DOHH2 (cell line): ENCODE measurements around the gene FAM78A.

Experiments used
- H3F3A ChIP-seq: fragments of 200-600 bp; sonication (generic), shearing (Covaris generic); 2 replicates; pipeline ENCODE4 v1.6.0; 2016; ENCODE audit warnings: antibody characterized with exemption, mild to moderate bottlenecking; ENCODE audit not compliant: control insufficient read depth, insufficient read depth
- H3K27ac ChIP-seq: fragments of 200-600 bp; sonication (generic); 2 replicates; pipeline ENCODE4 v1.5.1; 2014; ENCODE audit warnings: low read depth, mild to moderate bottlenecking, low read length, moderate library complexity
- H3K27me3 ChIP-seq: fragments of 200-600 bp; sonication (generic); 2 replicates; pipeline ENCODE4 v1.6.1; 2014; ENCODE audit warnings: mild to moderate bottlenecking, low read length, mixed read lengths; ENCODE audit not compliant: control insufficient read depth
- H3K36me3 ChIP-seq: fragments of 200-600 bp; sonication (generic); 2 replicates; pipeline ENCODE4 v1.6.1; 2014; ENCODE audit warnings: mild to moderate bottlenecking, low read length, moderate library complexity, mixed read lengths; ENCODE audit not compliant: control insufficient read depth
- H3K4me1 ChIP-seq: fragments of 200-600 bp; sonication (generic); 2 replicates; pipeline ENCODE4 v1.6.1; 2014; ENCODE audit warnings: mild to moderate bottlenecking, low read length, mixed read lengths; ENCODE audit not compliant: control insufficient read depth
- H3K4me2 ChIP-seq: fragments of 200-600 bp; sonication (generic); 2 replicates; pipeline ENCODE4 v1.6.0; 2014; ENCODE audit warnings: mild to moderate bottlenecking, low read length, moderate library complexity
- H3K4me3 ChIP-seq: fragments of 200-600 bp; sonication (generic); 2 replicates; pipeline ENCODE4 v1.5.1; 2014; ENCODE audit warnings: mild to moderate bottlenecking, low read length, mixed read lengths
- H3K79me2 ChIP-seq: fragments of 200-600 bp; sonication (generic); 2 replicates; pipeline ENCODE4 v1.6.1; 2014; ENCODE audit warnings: mild to moderate bottlenecking, low read length, mixed read lengths; ENCODE audit not compliant: control insufficient read depth
- H3K9me2 ChIP-seq: fragments of 200-600 bp; sonication (generic); replicated peaks from 2 replicates; pipeline ENCODE4 v1.6.1; 2014; ENCODE audit warnings: mild to moderate bottlenecking, low read length, mixed read lengths; ENCODE audit not compliant: control insufficient read depth
- H3K9me3 ChIP-seq: fragments of 200-600 bp; sonication (generic); 2 replicates; pipeline ENCODE4 v1.6.1; 2014; ENCODE audit warnings: antibody characterized with exemption, low read length, mixed read lengths; ENCODE audit not compliant: control insufficient read depth, insufficient read depth
- H4K20me1 ChIP-seq: fragments of 200-600 bp; sonication (generic); 2 replicates; pipeline ENCODE4 v1.6.0; 2014; ENCODE audit warnings: low read depth, mild to moderate bottlenecking, antibody characterized with exemption, low read length, moderate library complexity; ENCODE audit not compliant: control insufficient read depth, insufficient read depth
- CTCF ChIP-seq: fragments of 200-600 bp; sonication (generic); IDR thresholded peaks from one replicate; pipeline ENCODE4 v1.5.1; 2014; ENCODE audit warnings: antibody characterized with exemption, mild to moderate bottlenecking, low read depth, low read length; ENCODE audit not compliant: poor library complexity, severe bottlenecking
- EZH2phosphoT487 ChIP-seq: fragments of 200-600 bp; sonication (generic); IDR thresholded peaks from 2 replicates; pipeline ENCODE4 v1.6.1; 2017; ENCODE audit warnings: borderline replicate concordance, mild to moderate bottlenecking, antibody characterized with exemption, low read length, moderate library complexity, mixed read lengths

The FAM78A gene

GRCh38 chr9:131237291-131237690 is 39.0 kb downstream of the FAM78A start:
- H3K9me2 ChIP-seq: no peaks in the 10 kb centered on the region
- no peaks in the 10 kb centered on the region for H3K9me3 ChIP-seq
- peaks cover 20% of the 10 kb centered on the region for H3K36me3 ChIP-seq
- peaks cover 14% of the 10 kb centered on the region for H3K4me1 ChIP-seq
- H3K4me2 ChIP-seq: peak overlapping the region; percentile 59; the same call in 1 of the 2 replicates
- no peaks in the 10 kb centered on the region for H3K79me2 ChIP-seq
- no peak for TF ChIP-seq CTCF
- TF ChIP-seq EZH2phosphoT487: no peak
- no peaks in the 10 kb centered on the region for H4K20me1 ChIP-seq
- no peaks in the 10 kb centered on the region for H3F3A ChIP-seq
- H3K27ac ChIP-seq: no peak overlapping the region
- H3K4me3 ChIP-seq: no peak overlapping the region
- H3K27me3 ChIP-seq: no peaks in the 10 kb centered on the region

- Histone ChIP-seq H3K4me1 (peaks cover 14% of the 10 kb centered on the region), H3K36me3 (peaks cover 25% of the 10 kb centered on the region), H3K4me2 (no peak overlapping the region), H3K4me3 (no peak overlapping the region), H3K79me2 (no peaks in the 10 kb centered on the region), H3K27ac (no peak overlapping the region), H3K9me3 (no peaks in the 10 kb centered on the region), H4K20me1 (no peaks in the 10 kb centered on the region), H3F3A (no peaks in the 10 kb centered on the region), H3K9me2 (no peaks in the 10 kb centered on the region), H3K27me3 (no peaks in the 10 kb centered on the region)
- TF ChIP-seq CTCF (no peak), EZH2phosphoT487 (no peak)
Observed at GRCh38 chr9:131236761-131237160, 39.5 kb downstream of the FAM78A start.

GRCh38 chr9:131236161-131236560 is 40.1 kb downstream of the FAM78A start:
- TF ChIP-seq CTCF (no peak), EZH2phosphoT487 (no peak)
- Histone ChIP-seq H3K4me2 (no peak overlapping the region), H3K9me3 (no peaks in the 10 kb centered on the region), H3K4me1 (peaks cover 14% of the 10 kb centered on the region), H3K36me3 (peaks cover 29% of the 10 kb centered on the region), H3F3A (no peaks in the 10 kb centered on the region), H4K20me1 (no peaks in the 10 kb centered on the region), H3K79me2 (no peaks in the 10 kb centered on the region), H3K9me2 (no peaks in the 10 kb centered on the region), H3K4me3 (no peak overlapping the region), H3K27ac (no peak overlapping the region), H3K27me3 (no peaks in the 10 kb centered on the region)

- Histone ChIP-seq H3K27ac (no peak overlapping the region), H4K20me1 (no peaks in the 10 kb centered on the region), H3K9me3 (no peaks in the 10 kb centered on the region), H3K4me1 (peaks cover 14% of the 10 kb centered on the region), H3F3A (no peaks in the 10 kb centered on the region), H3K4me2 (no peak overlapping the region), H3K9me2 (no peaks in the 10 kb centered on the region), H3K4me3 (no peak overlapping the region), H3K79me2 (no peaks in the 10 kb centered on the region), H3K36me3 (peaks cover 33% of the 10 kb centered on the region), H3K27me3 (no peaks in the 10 kb centered on the region)
- TF ChIP-seq CTCF (no peak), EZH2phosphoT487 (no peak)
Observed at GRCh38 chr9:131235480-131235851, 40.8 kb downstream of the FAM78A start.
